ELF-1 (cell line): ENCODE measurements around the gene L3MBTL4.
A peak's percentile ranks its signal among the peaks of the same experiment; 100 is the strongest.
"Not testable (repeated sequence)": the region's sequence is repeated elsewhere in the genome, so short reads cannot be mapped to it uniquely, and the experiment has no call there.

Experiments
- DNase-seq: peaks from one replicate; pipeline ENCODE4 v3.0.0-alpha.2; 2016; ENCODE audit warnings: low read depth, low spot score

L3MBTL4 gene

DNA sequence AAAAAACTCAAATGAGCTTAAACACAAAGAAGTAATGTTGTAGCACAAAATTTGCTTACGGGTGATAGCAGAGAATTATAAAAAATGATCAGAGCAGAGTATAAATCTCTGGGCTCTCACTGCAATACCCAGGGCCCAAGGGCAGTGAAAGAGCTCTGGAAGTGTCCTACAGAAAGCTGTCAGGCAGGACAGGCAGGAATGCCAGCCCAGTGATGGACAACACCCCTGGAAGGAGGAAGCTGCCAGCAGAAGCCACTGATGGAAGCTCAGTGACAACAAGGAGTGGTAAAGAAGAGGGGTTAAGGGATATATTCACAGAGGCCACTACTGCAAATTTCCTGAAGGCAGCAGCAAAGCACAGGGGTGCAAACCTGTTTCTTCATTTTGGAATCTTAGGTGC, 214.9 kb downstream of the L3MBTL4 start:
- peak; percentile 2 for DNase-seq

GRCh38 chr18:6198585-6198984, 216.1 kb downstream of the L3MBTL4 start:
- DNase-seq = no peak

DNA sequence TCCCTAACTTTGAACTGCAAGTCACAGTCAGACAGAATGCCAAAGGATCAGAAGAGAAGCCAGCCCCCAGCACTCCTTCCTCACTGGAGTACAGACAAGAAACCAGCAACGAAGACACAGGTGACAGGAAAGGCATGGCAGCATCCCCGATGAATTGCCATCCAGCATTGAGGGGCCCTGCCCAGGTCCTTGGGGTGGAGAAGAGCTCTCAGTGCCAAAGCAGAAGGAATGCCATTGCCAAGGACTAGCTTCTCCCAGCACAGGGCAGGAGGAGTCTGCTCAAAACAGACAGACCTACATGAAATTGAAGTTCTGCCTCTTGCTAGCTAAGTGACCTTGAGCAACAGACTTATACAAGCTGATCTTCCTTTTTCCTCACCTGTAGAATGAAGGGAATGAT, 220.1 kb downstream of the L3MBTL4 start:
- DNase-seq = no peak

DNA sequence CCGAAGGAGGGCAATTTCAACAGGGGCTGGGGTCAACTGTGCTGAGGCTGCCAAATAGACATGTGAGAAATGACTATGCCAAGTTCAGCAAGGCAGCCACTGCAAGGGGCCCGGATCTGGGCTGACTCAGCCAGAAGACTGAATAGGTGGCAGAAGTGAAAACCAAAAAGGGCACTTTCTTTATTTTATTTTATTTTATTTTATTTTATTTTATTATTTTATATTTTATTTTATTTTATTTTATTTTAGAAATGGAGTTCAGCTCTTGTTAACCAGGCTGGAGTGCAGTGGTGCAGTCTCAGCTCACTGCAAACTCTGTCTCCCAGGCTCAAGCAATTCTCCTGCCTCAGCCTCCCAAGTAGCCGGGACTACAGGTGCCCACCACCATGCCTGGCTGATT, 228.9 kb downstream of the L3MBTL4 start:
- DNase-seq = not testable (repeated sequence)

DNA sequence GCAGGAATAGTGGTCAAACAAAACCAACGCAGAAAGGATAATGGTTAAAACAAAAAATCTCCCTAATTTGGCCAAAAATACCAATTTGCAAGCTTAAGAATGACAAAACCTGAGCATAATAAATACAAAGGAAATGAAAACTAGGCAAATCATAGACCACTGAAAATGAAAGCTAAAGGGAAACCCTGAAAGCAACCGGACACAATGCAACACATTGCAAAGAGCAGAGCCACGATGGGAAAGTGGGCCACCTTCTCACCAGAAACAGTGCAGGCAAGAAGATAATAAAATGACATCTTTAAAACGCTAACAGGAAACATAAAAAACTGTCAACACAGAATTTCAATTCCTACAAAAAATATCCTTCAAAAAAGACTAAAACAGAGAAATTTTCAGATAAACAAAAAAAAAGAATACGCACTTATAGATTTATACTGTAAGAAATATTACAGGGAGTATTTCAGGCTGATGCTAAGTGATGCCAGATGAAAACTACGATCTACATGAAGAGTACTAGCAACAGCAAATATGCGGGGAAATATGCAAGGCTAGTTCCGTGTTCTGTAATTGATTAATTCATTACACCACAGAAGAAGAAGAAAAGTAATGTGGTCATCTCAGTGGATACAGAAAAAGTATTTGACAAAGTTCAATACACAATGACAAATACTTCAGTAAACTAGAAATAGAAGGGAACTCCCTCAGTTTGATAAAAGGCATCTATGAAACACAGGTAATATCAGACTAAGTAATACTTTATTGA, 239.5 kb downstream of the L3MBTL4 start:
- DNase-seq = no peak

DNA sequence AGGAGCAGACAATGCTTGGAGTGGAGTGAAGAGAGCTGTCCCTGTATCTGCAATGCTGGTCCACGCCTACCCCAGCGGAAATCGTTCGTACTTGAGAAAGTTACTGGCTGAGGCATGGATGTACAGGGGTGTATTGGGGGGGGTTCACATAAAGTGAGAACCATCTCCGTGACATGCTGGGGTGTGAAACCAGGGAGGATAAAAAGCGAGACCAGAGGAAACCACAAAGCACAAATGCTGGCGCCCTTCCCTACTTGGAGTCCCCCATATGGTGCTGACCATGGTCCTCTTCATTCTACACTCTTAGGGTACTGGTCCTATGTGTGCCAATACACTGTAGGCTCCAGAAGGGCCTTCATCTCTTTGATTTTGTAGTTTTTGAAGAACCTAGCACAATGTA, 244.1 kb downstream of the L3MBTL4 start:
- no peak for DNase-seq

DNA sequence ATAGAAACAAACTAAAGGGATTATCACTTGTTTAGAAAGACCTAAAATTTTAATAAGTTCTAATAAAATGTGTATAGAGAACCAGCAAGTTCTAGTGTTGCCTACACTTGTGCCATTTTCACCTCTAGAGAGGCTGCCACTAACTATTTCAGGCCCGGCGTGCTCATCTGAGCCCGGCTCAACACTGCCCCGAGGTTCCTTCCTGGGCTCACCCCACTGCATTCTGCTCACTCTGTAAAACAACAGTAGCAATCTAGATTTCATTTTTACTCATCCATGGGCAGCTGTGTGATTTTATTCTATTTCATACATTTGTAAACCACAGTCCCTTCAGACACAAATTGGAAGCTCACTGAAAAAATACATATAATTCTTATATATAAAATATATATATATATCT, 253.2 kb downstream of the L3MBTL4 start:
- no peak for DNase-seq

DNA sequence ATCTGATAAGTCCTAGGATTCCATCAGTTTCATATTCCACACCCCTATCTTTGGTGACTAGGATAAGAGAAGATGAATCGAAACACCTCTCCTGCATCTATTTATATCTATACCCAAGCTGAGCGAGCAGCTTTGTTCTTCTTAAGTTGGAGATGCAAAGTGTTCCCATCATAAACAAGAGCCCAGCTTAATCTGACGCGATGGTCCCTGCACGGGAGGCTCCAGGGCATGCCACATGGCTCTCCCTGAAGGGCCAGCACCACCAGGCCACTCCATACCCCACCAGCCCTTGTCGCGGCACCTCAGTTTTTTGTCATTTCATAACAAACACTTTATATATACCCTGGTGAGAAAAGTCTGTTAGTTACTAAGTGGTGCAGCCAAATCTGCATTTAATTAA, 255.3 kb downstream of the L3MBTL4 start:
- no peak for DNase-seq

DNA sequence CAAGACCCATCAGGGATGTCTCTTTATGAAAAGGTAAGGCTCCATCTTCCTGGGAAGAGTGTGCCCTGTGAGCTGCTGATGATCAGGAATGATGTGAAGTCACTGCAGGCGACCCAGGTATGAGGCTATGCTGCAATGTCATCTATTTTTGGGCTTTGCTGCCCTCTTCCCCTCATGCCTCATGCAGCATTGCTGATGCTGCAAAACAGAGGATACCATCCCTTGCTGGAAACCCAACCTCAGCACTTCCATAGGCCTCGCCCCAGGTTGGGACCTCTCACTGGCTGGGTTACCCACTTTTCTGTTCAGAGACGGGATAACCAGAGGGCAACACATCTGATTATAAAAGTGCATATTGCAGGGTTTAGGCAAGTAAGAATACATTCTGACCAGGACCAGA, 255.8 kb downstream of the L3MBTL4 start:
- DNase-seq = no peak

- no peak for DNase-seq
Measured at GRCh38 chr18:6156446-6156845, 258.3 kb downstream of the L3MBTL4 start.

DNA sequence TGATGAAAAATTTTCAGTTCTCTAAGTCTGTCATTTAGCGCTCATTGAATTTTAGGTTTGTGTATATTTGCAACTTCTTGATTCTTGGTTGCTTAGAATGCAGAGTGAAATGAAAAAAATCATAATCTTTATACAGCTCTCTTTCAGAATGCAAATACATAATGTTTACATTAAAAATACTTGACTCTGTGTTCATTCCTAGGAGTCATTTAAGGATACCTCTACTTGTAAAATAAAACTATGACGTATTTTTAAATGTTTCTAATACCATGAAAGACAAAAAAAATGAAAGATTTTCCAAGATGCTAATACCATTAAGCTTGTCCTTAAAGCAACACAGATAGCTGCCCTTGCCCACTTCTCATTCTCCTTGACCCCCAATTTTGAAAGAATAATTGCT, 259.0 kb downstream of the L3MBTL4 start:
- no peak for DNase-seq

DNA sequence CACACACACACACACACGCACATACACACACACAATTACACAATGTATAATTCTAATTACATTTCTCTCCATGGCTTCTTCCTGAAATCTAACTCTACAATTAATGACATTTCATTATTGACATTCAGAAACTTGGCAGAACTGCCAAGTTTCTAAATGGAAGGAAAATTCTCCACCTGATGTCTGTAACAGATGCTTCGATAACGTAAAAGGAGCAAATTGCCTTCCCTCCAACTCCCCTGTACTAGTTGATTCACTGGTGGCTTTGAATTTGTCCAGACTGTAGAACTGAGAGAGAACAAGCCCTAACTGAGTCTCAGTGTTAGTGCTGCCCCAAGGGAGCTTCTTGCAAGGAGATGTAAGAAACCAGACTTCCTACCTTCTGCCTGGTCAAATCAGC, 264.3 kb downstream of the L3MBTL4 start:
- no peak for DNase-seq

GRCh38 chr18:6146307-6146661, 268.4 kb downstream of the L3MBTL4 start:
- no peak for DNase-seq

- no peak for DNase-seq
Measured at GRCh38 chr18:6145645-6146306, 268.9 kb downstream of the L3MBTL4 start.

DNA sequence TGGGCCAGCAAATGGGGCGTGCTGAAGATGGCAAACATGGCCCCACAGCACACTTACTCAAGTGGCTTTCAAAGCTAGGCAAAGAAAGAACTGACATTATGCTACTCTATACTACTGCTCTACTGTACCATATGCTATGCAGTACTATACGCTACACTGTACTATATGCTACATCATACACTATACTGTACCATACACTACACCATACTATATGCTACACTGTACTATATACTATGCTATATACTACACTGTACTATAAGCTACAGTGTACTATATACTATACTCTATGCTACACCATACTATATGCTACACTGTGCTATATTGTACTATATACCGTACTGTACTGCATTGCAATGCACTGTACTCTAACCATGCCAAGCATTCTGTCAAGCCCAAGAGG, 275.7 kb downstream of the L3MBTL4 start:
- DNase-seq = no peak

GRCh38 chr18:6135901-6136300, 278.8 kb downstream of the L3MBTL4 start:
- DNase-seq = not testable (repeated sequence)

GRCh38 chr18:6135029-6135428, 279.7 kb downstream of the L3MBTL4 start:
- not testable (repeated sequence) for DNase-seq

DNA sequence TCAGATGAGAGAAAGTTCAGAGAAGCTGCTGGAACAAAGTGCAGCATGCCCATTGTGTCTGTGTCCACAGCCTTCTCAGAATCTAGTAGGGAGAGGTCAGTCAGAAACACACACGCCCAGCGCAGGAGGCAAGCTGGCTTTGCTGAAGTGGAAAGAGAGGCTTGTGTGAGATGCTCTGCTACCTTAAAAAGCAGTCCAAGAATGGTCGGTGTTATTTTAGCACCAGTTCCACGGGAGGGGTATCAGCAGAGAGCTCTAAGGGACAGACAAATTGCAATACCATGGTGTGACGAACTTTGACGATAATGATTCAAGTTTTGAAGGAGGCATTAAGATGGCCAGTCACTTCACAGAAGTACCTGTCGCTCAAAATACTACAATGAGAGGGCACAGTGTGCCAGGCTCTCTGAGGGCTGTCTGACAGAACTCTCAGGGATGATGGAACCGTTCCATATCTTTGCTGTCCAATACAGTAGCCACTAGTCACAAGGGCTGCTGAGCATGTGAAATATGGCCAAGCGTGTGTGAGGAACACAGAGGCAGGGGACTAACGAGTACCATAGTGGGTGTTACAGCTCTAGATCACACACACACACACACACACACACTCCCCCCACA, 281.9 kb downstream of the L3MBTL4 start:
- DNase-seq = no peak

GRCh38 chr18:6120820-6121279, 293.9 kb downstream of the L3MBTL4 start:
- DNase-seq = no peak

- DNase-seq = no peak
Measured at GRCh38 chr18:6119761-6120160, 294.9 kb downstream of the L3MBTL4 start.

DNA sequence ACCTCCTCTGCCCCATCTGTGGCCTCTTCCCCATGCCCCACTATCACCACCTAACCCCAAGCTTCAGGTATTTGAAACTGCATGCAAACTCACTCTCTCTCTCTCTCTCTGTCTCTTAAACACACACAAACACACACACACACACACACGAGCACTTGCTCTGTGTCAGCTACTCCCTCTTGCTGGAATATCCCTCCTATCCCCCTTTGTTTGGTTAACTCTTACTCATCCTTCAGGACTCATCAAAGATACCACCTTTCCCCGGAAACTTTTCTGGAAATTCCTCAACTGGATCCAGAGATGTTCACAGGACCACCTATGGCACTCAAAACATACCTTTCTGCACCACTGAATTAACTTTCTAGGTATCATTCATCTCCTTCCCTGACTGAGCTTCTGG, 296.6 kb downstream of the L3MBTL4 start:
- no peak for DNase-seq

- no peak for DNase-seq
Measured at GRCh38 chr18:6115710-6116109, 299.0 kb downstream of the L3MBTL4 start.

DNA sequence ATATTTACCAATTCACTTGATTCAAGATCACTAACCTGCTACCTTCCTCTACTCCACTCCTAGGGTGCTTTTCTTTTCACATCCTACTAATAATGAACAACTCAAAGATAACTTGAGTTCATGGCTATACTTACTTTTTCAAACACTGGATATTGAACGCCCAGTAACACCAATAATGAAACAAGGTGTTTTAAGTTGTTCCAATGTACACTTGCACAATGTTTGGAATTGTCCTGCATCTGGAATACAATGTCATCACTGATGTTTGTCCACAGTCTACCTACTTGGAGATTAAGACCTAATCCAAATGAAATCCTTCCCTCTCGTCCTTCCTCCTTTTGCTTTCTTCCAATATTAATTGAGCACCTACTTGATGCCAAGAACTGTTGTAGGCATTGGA, 301.1 kb downstream of the L3MBTL4 start:
- DNase-seq = no peak
